CD4-positive, alpha-beta T cell (primary cell): Measurements from ENCODE around the gene APLP1. TPM values are rescaled to one million over a fixed set of nuclear protein-coding genes. Genes with fewer than 3 reads are reported as not detected.
"Not testable (repeated sequence)": the region's sequence is repeated elsewhere in the genome, so short reads cannot be mapped to it uniquely, and the experiment has no call there.

Experiments
- ATAC-seq: fragments of 200-7000 bp; cut with Tn5 transposase; one replicate; pipeline ENCODE4 v1.10.0; 2022; ENCODE audit warnings: mild to moderate bottlenecking; ENCODE audit not compliant: poor library complexity
- CTCF ChIA-PET: fragments of 350-600 bp; sonication (Branson Sonifier 250); formaldehyde crosslinking; loops from one replicate; lab custom pipeline; 2021; ENCODE audit warnings: antibody characterized with exemption, inconsistent platforms; lab: Charles Lee
- POLR2A ChIA-PET: fragments of 350-600 bp; sonication (Branson Sonifier 250); formaldehyde crosslinking; loops from one replicate; lab custom pipeline; 2021; ENCODE audit warnings: antibody characterized with exemption, inconsistent platforms; lab: Charles Lee
- DNase-seq, 14 experiments: peaks; one replicate each; pipeline ENCODE4 v3.0.0-alpha.2; 2013 to 2020; ENCODE audit warnings: mixed read lengths in 2 of 14
- H3K27ac ChIP-seq, 2 donors: one replicate each; pipeline versions ENCODE4 v1.5.1 to v1.7.0; 2013; ENCODE audit warnings: low read length in 2 of 2, low read depth in 1 of 2, mild to moderate bottlenecking in 1 of 2
- H3K27me3 ChIP-seq, 2 experiments: 1 replicate in 1 of 2; 2 replicates in 1 of 2; pipeline versions ENCODE4 v1.6.1 to v1.7.0; 2013; ENCODE audit warnings: low read length in 2 of 2, control low read depth in 1 of 2, mild to moderate bottlenecking in 1 of 2, moderate library complexity in 1 of 2; ENCODE audit not compliant: insufficient read depth in 2 of 2, control insufficient read depth in 1 of 2
- H3K36me3 ChIP-seq: one replicate; pipeline ENCODE4 v1.6.1; 2013; ENCODE audit warnings: low read length, control low read depth; ENCODE audit not compliant: insufficient read depth
- H3K4me1 ChIP-seq: one replicate; pipeline ENCODE4 v1.6.1; 2013; ENCODE audit warnings: low read length, control low read depth; ENCODE audit not compliant: insufficient read depth
- H3K4me3 ChIP-seq: one replicate; pipeline ENCODE4 v1.5.1; 2013; ENCODE audit warnings: mild to moderate bottlenecking, low read length, moderate library complexity
- H3K9me3 ChIP-seq, 2 experiments: 1 replicate in 1 of 2; 2 replicates in 1 of 2; pipeline versions ENCODE4 v1.6.1 to v1.7.0; 2013; ENCODE audit warnings: low read length in 2 of 2, mild to moderate bottlenecking in 2 of 2, control low read depth in 1 of 2, moderate library complexity in 1 of 2; ENCODE audit not compliant: control insufficient read depth in 1 of 2, insufficient read depth in 1 of 2
- H3K27ac Mint-ChIP-seq: one replicate; pipeline ENCODE4 v1.8.0; 2020; ENCODE audit warnings: mixed read lengths
- H3K27me3 Mint-ChIP-seq: one replicate; pipeline ENCODE4 v1.8.0; 2021; ENCODE audit warnings: mixed read lengths
- H3K36me3 Mint-ChIP-seq: one replicate; pipeline ENCODE4 v1.8.0; 2021; ENCODE audit warnings: low read depth, mixed read lengths
- H3K4me1 Mint-ChIP-seq: one replicate; pipeline ENCODE4 v1.8.0; 2021; ENCODE audit warnings: low read depth, mixed read lengths
- H3K4me3 Mint-ChIP-seq: one replicate; pipeline ENCODE4 v1.8.0; 2020; ENCODE audit warnings: mild to moderate bottlenecking, mixed read lengths
- H3K9me3 Mint-ChIP-seq: one replicate; pipeline ENCODE4 v1.8.0; 2020; ENCODE audit warnings: mixed read lengths
- intact Hi-C, 2 experiments: fragments of 100-400 bp; cut with DNase I in 1 of 2; cut with micrococcal nuclease in 1 of 2; formaldehyde crosslinking; loops; one replicate each; pipeline versions ENCODE4 v1.15.1 to v1.9.0; 2023 to 2025; cut with DNase I, micrococcal nuclease
- total RNA-seq, 174 experiments: library from RNA in 2 of 174; stranded (reverse) in 2 of 174; gene quantifications; one replicate each; pipeline ENCODE4 v1.2.3 and lab custom pipeline; 2021 to 2026
- TF ChIP-seq, protein P1 (sequence below): fragments of 200-600 bp; IDR thresholded peaks from one replicate; pipeline ENCODE4 v1.8.0; 2022; ENCODE audit warnings: antibody characterized with exemption, mild to moderate bottlenecking

The APLP1 gene
- total RNA-seq, 2 experiments from 2014 or later: not detected

DNA sequence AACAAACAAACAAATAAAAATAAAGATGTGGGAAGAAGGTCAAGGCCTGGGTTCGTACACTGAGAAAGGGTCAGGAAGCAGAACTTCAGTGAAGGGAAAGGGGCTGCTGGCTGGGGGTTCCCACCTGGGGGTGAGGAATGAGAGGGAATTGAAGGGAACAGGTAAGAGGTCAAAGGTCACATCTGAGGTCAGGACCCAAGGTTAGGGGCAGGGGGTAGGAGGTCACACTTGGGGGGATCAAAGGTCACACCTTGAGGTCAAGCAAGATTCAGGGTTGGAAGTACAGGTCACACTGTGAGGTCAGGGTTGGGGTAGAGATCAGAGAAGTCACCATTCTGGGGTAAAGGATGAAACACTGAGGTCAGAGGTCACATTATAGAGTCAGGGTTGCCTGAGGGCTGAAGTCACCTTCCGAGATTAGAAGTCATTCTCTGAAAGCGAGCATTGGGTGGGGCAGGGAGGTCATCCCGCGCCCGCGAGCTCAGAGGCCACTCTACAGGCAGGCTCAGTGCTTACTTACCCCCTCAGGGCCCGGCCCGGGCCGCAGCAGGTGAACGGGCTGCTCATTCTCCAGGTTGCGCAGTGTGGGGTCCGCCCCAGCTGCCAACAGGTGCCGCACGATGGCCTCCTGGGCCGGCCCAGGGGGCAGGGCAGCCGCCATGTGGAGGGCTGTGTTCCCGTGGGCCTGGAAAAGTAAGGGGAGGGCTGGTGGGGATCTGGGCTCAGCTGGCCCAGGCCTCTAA, 21.2 kb downstream of the APLP1 start:
- H3K36me3 ChIP-seq: peaks cover 72% of the 10 kb centered on the region
- ATAC-seq (no peak), DNase-seq (no peak)
- H3K36me3 Mint-ChIP-seq: peaks cover 76% of the 10 kb centered on the region
- ChIA-PET CTCF (interaction anchor here (0.6 kb wide), 1 partner anchor 52 kb away, joined by 3 read pairs; no protein-coding TSS in a partner anchor), POLR2A (no interaction called here)
- no peak overlapping the region for H3K27ac ChIP-seq
- TF ChIP-seq, protein P1, sequence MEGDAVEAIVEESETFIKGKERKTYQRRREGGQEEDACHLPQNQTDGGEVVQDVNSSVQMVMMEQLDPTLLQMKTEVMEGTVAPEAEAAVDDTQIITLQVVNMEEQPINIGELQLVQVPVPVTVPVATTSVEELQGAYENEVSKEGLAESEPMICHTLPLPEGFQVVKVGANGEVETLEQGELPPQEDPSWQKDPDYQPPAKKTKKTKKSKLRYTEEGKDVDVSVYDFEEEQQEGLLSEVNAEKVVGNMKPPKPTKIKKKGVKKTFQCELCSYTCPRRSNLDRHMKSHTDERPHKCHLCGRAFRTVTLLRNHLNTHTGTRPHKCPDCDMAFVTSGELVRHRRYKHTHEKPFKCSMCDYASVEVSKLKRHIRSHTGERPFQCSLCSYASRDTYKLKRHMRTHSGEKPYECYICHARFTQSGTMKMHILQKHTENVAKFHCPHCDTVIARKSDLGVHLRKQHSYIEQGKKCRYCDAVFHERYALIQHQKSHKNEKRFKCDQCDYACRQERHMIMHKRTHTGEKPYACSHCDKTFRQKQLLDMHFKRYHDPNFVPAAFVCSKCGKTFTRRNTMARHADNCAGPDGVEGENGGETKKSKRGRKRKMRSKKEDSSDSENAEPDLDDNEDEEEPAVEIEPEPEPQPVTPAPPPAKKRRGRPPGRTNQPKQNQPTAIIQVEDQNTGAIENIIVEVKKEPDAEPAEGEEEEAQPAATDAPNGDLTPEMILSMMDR: no peak
- peak overlapping the region; percentile 49 for H3K27ac Mint-ChIP-seq
- no peaks in the 10 kb centered on the region for H3K9me3 Mint-ChIP-seq
- intact Hi-C loops: no loop called here
- H3K4me3 Mint-ChIP-seq: no peak overlapping the region
- peaks cover 11% of the 10 kb centered on the region for H3K4me1 Mint-ChIP-seq
- H3K4me3 ChIP-seq: no peak overlapping the region
- peaks cover 3% of the 10 kb centered on the region for H3K4me1 ChIP-seq
- no peaks in the 10 kb centered on the region for H3K9me3 ChIP-seq
- H3K27me3 Mint-ChIP-seq: no peaks in the 10 kb centered on the region
- H3K27me3 ChIP-seq: no peaks in the 10 kb centered on the region

DNA sequence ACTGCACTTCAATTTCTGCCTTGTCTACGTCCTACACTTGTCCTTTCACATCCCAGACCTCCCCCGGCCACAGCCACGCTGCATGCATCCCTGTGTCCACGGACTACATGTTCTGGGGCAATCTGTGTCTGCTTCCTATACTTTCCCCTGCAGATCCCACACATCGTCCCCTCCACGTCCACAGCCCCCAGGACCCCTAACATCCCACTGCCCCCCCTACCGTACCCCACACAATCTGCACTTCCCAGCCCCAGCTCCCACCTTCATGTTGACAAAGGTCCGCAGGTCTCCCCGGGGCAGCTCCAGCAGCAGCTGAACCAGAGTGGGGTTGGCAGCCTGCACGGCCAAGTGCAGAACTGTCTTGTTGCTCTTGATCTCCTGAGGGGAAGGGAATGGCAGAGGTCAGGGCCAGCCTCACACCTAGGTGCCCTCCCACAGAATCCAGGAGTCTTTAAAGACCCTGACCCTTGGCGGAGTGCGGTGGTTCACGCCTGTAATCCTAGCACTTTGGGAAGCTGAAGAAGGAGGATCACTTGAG, 21.8 kb downstream of the APLP1 start:
- H3K36me3 ChIP-seq: peaks cover 78% of the 10 kb centered on the region

DNA sequence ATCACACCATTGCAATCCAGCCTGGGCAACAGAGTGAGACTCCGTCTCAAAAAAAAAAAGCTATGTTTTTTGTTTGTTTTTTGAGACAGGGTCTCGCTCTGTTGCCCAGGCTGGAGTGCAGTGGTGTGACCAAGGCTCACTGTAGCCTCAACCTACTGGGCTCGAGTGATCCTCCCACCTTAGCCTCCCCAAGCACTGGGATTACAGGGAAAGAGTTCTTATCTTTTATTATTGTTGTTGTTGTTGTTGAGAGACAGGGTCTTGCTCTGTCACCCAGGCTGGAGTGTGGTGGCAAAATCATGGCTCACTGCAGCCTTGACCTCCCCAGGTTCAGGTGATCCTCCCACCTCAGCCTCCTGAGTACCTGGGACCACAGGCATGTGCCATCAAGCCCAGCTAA, 23.4 kb downstream of the APLP1 start:
- H3K27me3 Mint-ChIP-seq, H3K27me3 ChIP-seq, POLR2A ChIA-PET, H3K27ac ChIP-seq, intact Hi-C loops, H3K4me3 Mint-ChIP-seq, H3K9me3 ChIP-seq, H3K27ac Mint-ChIP-seq, DNase-seq, H3K9me3 Mint-ChIP-seq, H3K4me3 ChIP-seq, ATAC-seq: not testable (repeated sequence)
- H3K4me1 ChIP-seq: peaks cover 17% of the 10 kb centered on the region
- CTCF ChIA-PET: interaction anchor here (1.2 kb wide), 1 partner anchor 10 kb away, joined by 4 read pairs; no protein-coding TSS in a partner anchor
- peaks cover 91% of the 10 kb centered on the region for H3K36me3 ChIP-seq
- Mint-ChIP-seq H3K36me3 (peaks cover 88% of the 10 kb centered on the region), H3K4me1 (peaks cover 14% of the 10 kb centered on the region)

More for the DNA sequence above, 21.8 kb downstream of the APLP1 start:
- TF ChIP-seq, protein P1: no peak
- Histone ChIP-seq H3K9me3 (no peaks in the 10 kb centered on the region), H3K27ac (no peak overlapping the region), H3K4me1 (peaks cover 3% of the 10 kb centered on the region), H3K4me3 (no peak overlapping the region), H3K27me3 (no peaks in the 10 kb centered on the region)
- H3K27me3 Mint-ChIP-seq: no peaks in the 10 kb centered on the region
- no peak for ATAC-seq
- DNase-seq: no peak
- H3K36me3 Mint-ChIP-seq: peaks cover 83% of the 10 kb centered on the region
- intact Hi-C loops: no loop called here
- peak overlapping the region; percentile 1 for H3K4me3 Mint-ChIP-seq
- ChIA-PET CTCF (no interaction called here), POLR2A (no interaction called here)
- H3K27ac Mint-ChIP-seq: no peak overlapping the region
- H3K4me1 Mint-ChIP-seq: peaks cover 8% of the 10 kb centered on the region
- no peaks in the 10 kb centered on the region for H3K9me3 Mint-ChIP-seq
